ENCODE data around the gene CCDC69. TPM values are rescaled to one million over a fixed set of nuclear protein-coding genes. Genes with fewer than 3 reads are reported as not detected.

CCDC69 gene
- total RNA-seq, 4 donors from 2014 or later: 217 to 341 (median 285) TPM

GRCh38 chr5:151164687-151165392 is 59.1 kb downstream of the CCDC69 start:
- TF ChIP-seq CTCF (IDR thresholded peaks at IDR 0.05) (peak; percentile 94 to 95 (median 95)), POLR2A (IDR thresholded peaks at IDR 0.05; ENCODE audit: low read depth) (no peak), EP300 (IDR thresholded peaks at IDR 0.05) (no peak), POLR2AphosphoS5 (IDR thresholded peaks at IDR 0.05) (peak; percentile 39 to 52)
- Histone ChIP-seq H3K9me3 (no peaks in the 10 kb centered on the region), H3K27ac (replicated peaks in 1 of 4) (no peak overlapping the region), H3K27me3 (no peaks in the 10 kb centered on the region), H3K36me3 (no peaks in the 10 kb centered on the region), H3K4me3 (no peak overlapping the region), H3K4me1 (peaks cover 15 to 41% (median 32%) of the 10 kb centered on the region in 4 donors)
- intact Hi-C loops (cut with DNase I): loop anchor here (2.0 to 5.0 kb wide), 3 partner anchors 38 to 116 kb away; no protein-coding TSS in a partner anchor
- no peak for DNase-seq (ENCODE audit: extremely low spot score)
- WGBS: 25% methylated on average over 8 of the region's 8 CpGs

- Histone ChIP-seq H3K9me3 (no peaks in the 10 kb centered on the region), H3K4me3 (no peak overlapping the region), H3K36me3 (no peaks in the 10 kb centered on the region), H3K27me3 (no peaks in the 10 kb centered on the region), H3K4me1 (peaks cover 14 to 37% (median 35%) of the 10 kb centered on the region in 4 donors), H3K27ac (replicated peaks in 1 of 4) (peak overlapping the region in 3 of 4 donors; percentile 42 to 67 (median 55))
- no peak for DNase-seq (ENCODE audit: extremely low spot score)
- intact Hi-C loops (cut with DNase I): no loop called here
- TF ChIP-seq POLR2AphosphoS5 (IDR thresholded peaks at IDR 0.05): no peak
- no peak for TF ChIP-seq POLR2A (IDR thresholded peaks at IDR 0.05; ENCODE audit: low read depth)
- TF ChIP-seq EP300 (IDR thresholded peaks at IDR 0.05): no peak
- no peak for TF ChIP-seq CTCF (IDR thresholded peaks at IDR 0.05)
- WGBS: 47% methylated on average over 1 of the region's 1 CpG
Measured at GRCh38 chr5:151162776-151163175, 61.1 kb downstream of the CCDC69 start.

GRCh38 chr5:151159649-151160373 is 64.1 kb downstream of the CCDC69 start:
- no peak for DNase-seq (ENCODE audit: extremely low spot score)
- intact Hi-C loops (cut with DNase I): no loop called here
- H3K9me3 ChIP-seq: no peaks in the 10 kb centered on the region
- no peaks in the 10 kb centered on the region for H3K27me3 ChIP-seq
- TF ChIP-seq EP300 (IDR thresholded peaks at IDR 0.05) (no peak), CTCF (IDR thresholded peaks at IDR 0.05) (no peak)
- no peak overlapping the region for H3K27ac ChIP-seq (replicated peaks in 1 of 4)
- peaks cover 29 to 59% (median 54%) of the 10 kb centered on the region in 4 donors for H3K4me1 ChIP-seq
- 86% methylated on average over 9 of the region's 9 CpGs for WGBS
- H3K4me3 ChIP-seq: no peak overlapping the region
- no peaks in the 10 kb centered on the region for H3K36me3 ChIP-seq

DNA sequence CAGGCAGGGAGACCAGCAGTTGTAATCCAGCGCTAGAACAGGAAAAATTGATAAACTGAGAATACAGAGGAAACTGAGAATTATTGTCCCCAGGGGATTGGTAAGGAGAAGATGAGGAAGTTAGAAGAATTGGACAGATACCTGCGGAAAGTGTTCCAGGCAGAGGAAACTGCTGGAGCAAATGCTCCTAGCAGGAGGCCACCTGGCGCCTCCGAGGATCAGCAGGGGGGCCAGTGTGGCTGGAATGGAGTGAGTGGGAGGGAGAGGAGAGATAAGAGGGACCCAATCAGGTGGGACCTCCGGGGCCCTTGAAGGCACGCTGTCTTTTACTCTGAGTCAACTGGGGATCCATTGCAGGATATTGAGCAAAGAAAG is 65.6 kb downstream of the CCDC69 start:
- TF ChIP-seq CTCF (IDR thresholded peaks at IDR 0.05) (no peak), EP300 (IDR thresholded peaks at IDR 0.05) (no peak), POLR2A (IDR thresholded peaks at IDR 0.05; ENCODE audit: low read depth) (no peak), POLR2AphosphoS5 (IDR thresholded peaks at IDR 0.05) (no peak)
- Histone ChIP-seq H3K4me1 (peaks cover 37 to 63% (median 61%) of the 10 kb centered on the region in 4 donors), H3K36me3 (peaks cover 0 to 6% (median 0%) of the 10 kb centered on the region in 4 donors), H3K27me3 (no peaks in the 10 kb centered on the region), H3K27ac (replicated peaks in 1 of 4) (peak overlapping the region; percentile 88 to 96 (median 94)), H3K9me3 (no peaks in the 10 kb centered on the region), H3K4me3 (peak overlapping the region; percentile 60 to 96 (median 88))
- no peak for DNase-seq (ENCODE audit: extremely low spot score)
- intact Hi-C loops (cut with DNase I): no loop called here
- 19% methylated on average over 6 of the region's 6 CpGs for WGBS

Data from esophagus muscularis mucosa (tissue), 4 donors.